Measurements from ENCODE around the gene PHLDB1.

- TF ChIP-seq USF1 (IDR thresholded peaks at IDR 0.05) (no peak), MAX (IDR thresholded peaks at IDR 0.05) (no peak), EP300 (IDR thresholded peaks at IDR 0.05; ENCODE audit: borderline replicate concordance) (no peak), TAF1 (IDR thresholded peaks at IDR 0.05; ENCODE audit: low read depth) (no peak), CEBPB (IDR thresholded peaks at IDR 0.05) (no peak), NFIC (IDR thresholded peaks at IDR 0.05) (no peak), TEAD4 (IDR thresholded peaks at IDR 0.05) (no peak), REST (IDR thresholded peaks at IDR 0.05; ENCODE audit: low read depth) (no peak), TCF12 (IDR thresholded peaks at IDR 0.05; ENCODE audit: low read depth) (no peak), ZBTB7A (IDR thresholded peaks at IDR 0.05; ENCODE audit: low read depth) (no peak)
Observed at GRCh38 chr11:118620529-118621070, 13.2 kb downstream of the PHLDB1 start.
